H1 (cell line): ENCODE measurements around the gene PBX1. TPM values are rescaled to one million over a fixed set of nuclear protein-coding genes. Genes with fewer than 3 reads are reported as not detected.

Experiments used
- CTCF ChIA-PET: fragments of 300-600 bp; sonication (Branson Sonifier 250); formaldehyde crosslinking; loops from one replicate; lab custom pipeline; 2021; ENCODE audit not compliant: partially characterized antibody; lab: Charles Lee
- POLR2A ChIA-PET: fragments of 300-600 bp; sonication (Branson Sonifier 250); formaldehyde crosslinking; loops from one replicate; lab custom pipeline; 2021; ENCODE audit warnings: inconsistent platforms; ENCODE audit not compliant: partially characterized antibody; lab: Charles Lee
- DNase-seq, 2 experiments: peaks; one replicate each; pipeline versions ENCODE4 v3.0.0 to v3.0.0-alpha.2; 2010 to 2022; ENCODE audit warnings: low spot score in 2 of 2, low read depth in 1 of 2, mixed read lengths in 1 of 2
- FAIRE-seq: peaks from 2 replicates; lab custom pipeline; 2011; peaks lifted over from hg19 to GRCh38; lab: Jason Lieb, UNC
- H2AFZ ChIP-seq: 2 replicates; pipeline ENCODE4 v1.8.1; 2012; ENCODE audit warnings: low read length, inconsistent platforms
- H2AK5ac ChIP-seq: 2 replicates; pipeline ENCODE4 v1.6.1; 2013; ENCODE audit warnings: low read depth, low read length
- H2BK120ac ChIP-seq: replicated peaks from 2 replicates; pipeline ENCODE3; 2013; ENCODE audit warnings: low read depth, low read length, inconsistent platforms
- H2BK12ac ChIP-seq: 2 replicates; pipeline ENCODE4 v1.6.1; 2013; ENCODE audit warnings: low read depth, low read length
- H2BK15ac ChIP-seq: 2 replicates; pipeline ENCODE4 v1.6.1; 2013; ENCODE audit warnings: low read length
- H2BK20ac ChIP-seq: 2 replicates; pipeline ENCODE4 v1.6.1; 2013; ENCODE audit warnings: low read length
- H2BK5ac ChIP-seq: 2 replicates; pipeline ENCODE4 v1.6.1; 2013; ENCODE audit warnings: low read depth, low read length
- H3K14ac ChIP-seq: 2 replicates; pipeline ENCODE4 v1.6.1; 2013; ENCODE audit warnings: inconsistent platforms; ENCODE audit not compliant: insufficient read length
- H3K18ac ChIP-seq: 2 replicates; pipeline ENCODE4 v1.6.1; 2013; ENCODE audit warnings: low read length; ENCODE audit errors: extremely low read depth
- H3K23ac ChIP-seq: 2 replicates; pipeline ENCODE4 v1.6.1; 2013; ENCODE audit warnings: inconsistent platforms; ENCODE audit not compliant: insufficient read length
- H3K23me2 ChIP-seq: 2 replicates; pipeline ENCODE4 v1.6.1; 2013; ENCODE audit warnings: low read depth, low read length
- H3K27ac ChIP-seq: 2 replicates; pipeline ENCODE4 v1.6.1; 2011; ENCODE audit warnings: low read depth, low read length, inconsistent platforms
- H3K27me3 ChIP-seq, 4 experiments: replicated peaks in 1 of 4; 1 replicate in 1 of 4; 2 replicates in 3 of 4; pipeline versions ENCODE4 v1.6.1 to v1.8.1; 2011 to 2013; ENCODE audit warnings: low read length in 3 of 4, mild to moderate bottlenecking in 3 of 4, inconsistent platforms in 2 of 4, mixed read lengths in 2 of 4, moderate library complexity in 1 of 4; ENCODE audit not compliant: control insufficient read depth in 3 of 4, insufficient read depth in 3 of 4; ENCODE audit errors: extremely low read depth in 1 of 4
- H3K36me3 ChIP-seq, 4 experiments: 2 replicates each; pipeline versions ENCODE4 v1.6.1 to v1.8.1; 2011 to 2013; ENCODE audit warnings: mild to moderate bottlenecking in 4 of 4, low read length in 3 of 4, moderate library complexity in 2 of 4, control low read depth in 1 of 4, inconsistent platforms in 1 of 4; ENCODE audit not compliant: insufficient read depth in 4 of 4, control insufficient read depth in 2 of 4
- H3K4ac ChIP-seq: replicated peaks from 2 replicates; pipeline ENCODE3; 2013; ENCODE audit warnings: low read length, low read depth, mixed read lengths, inconsistent platforms; ENCODE audit not compliant: insufficient read length
- H3K4me1 ChIP-seq, 4 experiments: replicated peaks in 1 of 4; 1 replicate in 1 of 4; 2 replicates in 3 of 4; pipeline versions ENCODE4 v1.6.1 to v1.8.1; 2011 to 2013; ENCODE audit warnings: low read length in 3 of 4, inconsistent platforms in 2 of 4, mixed read lengths in 1 of 4; ENCODE audit not compliant: insufficient read depth in 4 of 4, control insufficient read depth in 3 of 4
- H3K4me2 ChIP-seq, 2 experiments: 2 replicates each; pipeline versions ENCODE4 v1.6.1 to v1.8.1; 2011 to 2013; ENCODE audit warnings: low read depth in 2 of 2, low read length in 2 of 2, control low read depth in 1 of 2, inconsistent platforms in 1 of 2, mild to moderate bottlenecking in 1 of 2; ENCODE audit not compliant: insufficient read depth in 1 of 2
- H3K4me3 ChIP-seq, 4 experiments: fragments of 200-600, 300-600 bp in 1 of 4; sonication (generic), shearing (Covaris generic), sonication (Bioruptor Twin) in 1 of 4; 2 replicates each; pipeline versions ENCODE4 v1.5.1 to v1.8.1; 2011 to 2016; ENCODE audit warnings: low read length in 4 of 4, low read depth in 3 of 4, control low read depth in 2 of 4, inconsistent platforms in 2 of 4, mild to moderate bottlenecking in 2 of 4, mixed read lengths in 1 of 4, moderate library complexity in 1 of 4; ENCODE audit not compliant: insufficient read depth in 2 of 4; ENCODE audit errors: extremely low read depth in 1 of 4
- H3K56ac ChIP-seq: replicated peaks from 2 replicates; pipeline ENCODE3; 2013; ENCODE audit warnings: low read depth, mild to moderate bottlenecking, mixed read lengths, low read length, inconsistent platforms; ENCODE audit not compliant: insufficient read length
- H3K79me1 ChIP-seq: 2 replicates; pipeline ENCODE4 v1.6.1; 2013; ENCODE audit warnings: low read depth, low read length, control low read depth
- H3K79me2 ChIP-seq, 2 experiments: 2 replicates each; pipeline versions ENCODE4 v1.6.1 to v1.8.1; 2012 to 2013; ENCODE audit warnings: low read length in 2 of 2, mild to moderate bottlenecking in 2 of 2, inconsistent platforms in 1 of 2; ENCODE audit not compliant: insufficient read depth in 2 of 2, control insufficient read depth in 1 of 2
- H3K9ac ChIP-seq, 4 experiments: replicated peaks in 1 of 4; 1 replicate in 1 of 4; 2 replicates in 3 of 4; pipeline versions ENCODE4 v1.6.1 to v1.8.1; 2011 to 2013; ENCODE audit warnings: low read depth in 3 of 4, low read length in 3 of 4, control low read depth in 2 of 4, mild to moderate bottlenecking in 2 of 4, moderate library complexity in 2 of 4, inconsistent platforms in 1 of 4; ENCODE audit errors: extremely low read depth in 1 of 4
- H3K9me3 ChIP-seq, 2 experiments: 2 replicates each; pipeline versions ENCODE4 v1.6.1 to v1.8.1; 2012 to 2013; ENCODE audit warnings: mild to moderate bottlenecking in 2 of 2, moderate library complexity in 2 of 2, control low read depth in 1 of 2, inconsistent platforms in 1 of 2, low read depth in 1 of 2, low read length in 1 of 2, mixed read lengths in 1 of 2; ENCODE audit not compliant: insufficient read depth in 2 of 2
- H4K20me1 ChIP-seq, 2 experiments: replicated peaks in 1 of 2; 2 replicates each; pipeline versions ENCODE3 to v1.8.1; 2011 to 2013; ENCODE audit warnings: inconsistent platforms in 2 of 2, low read length in 2 of 2, mild to moderate bottlenecking in 1 of 2; ENCODE audit not compliant: insufficient read depth in 2 of 2, control insufficient read depth in 1 of 2
- H4K5ac ChIP-seq: 2 replicates; pipeline ENCODE4 v1.6.1; 2013; ENCODE audit warnings: low read length, low read depth, mixed read lengths, inconsistent platforms; ENCODE audit not compliant: insufficient read length
- H4K8ac ChIP-seq: 2 replicates; pipeline ENCODE4 v1.8.0; 2013; ENCODE audit warnings: mild to moderate bottlenecking, moderate library complexity, low read length, inconsistent platforms; ENCODE audit not compliant: insufficient read depth; ENCODE audit errors: extremely low read depth
- H4K91ac ChIP-seq: replicated peaks from 2 replicates; pipeline ENCODE3; 2013; ENCODE audit warnings: low read length, mixed read lengths, inconsistent platforms; ENCODE audit not compliant: insufficient read length
- BRCA1 ChIP-seq: IDR thresholded peaks from 2 replicates; pipeline ENCODE4 v1.6.1; 2012; ENCODE audit warnings: low read depth, low read length, improper control_type of control experiment
- CEBPB ChIP-seq: IDR thresholded peaks from 2 replicates; pipeline ENCODE4 v1.6.1; 2012; ENCODE audit warnings: low read depth, low read length
- KDM5A ChIP-seq: fragments of 200-600 bp; IDR thresholded peaks from 2 replicates; pipeline ENCODE4 v1.7.1; 2012; ENCODE audit warnings: mild to moderate bottlenecking, low read length, inconsistent platforms, mixed read lengths
- ZNF274 ChIP-seq: IDR thresholded peaks from 2 replicates; pipeline ENCODE4 v1.7.0; 2012; ENCODE audit warnings: low read length, borderline replicate concordance; ENCODE audit errors: extremely low read depth
- WGBS, 2 experiments: shearing (Covaris generic) in 1 of 2; methylation state at CpG; one replicate each; pipeline versions ENCODE4 v1.1.6 to v1.1.7; 2013 to 2015; ENCODE audit warnings: low lambda C conversion rate in 2 of 2, mixed read lengths in 2 of 2, inconsistent platforms in 1 of 2, low coverage in 1 of 2, missing lambda C conversion rate in 1 of 2; ENCODE audit not compliant: insufficient replicate concordance in 2 of 2, insufficient coverage in 1 of 2, insufficient read length in 1 of 2; ENCODE audit errors: extremely low coverage in 1 of 2, missing lambda C conversion rate in 1 of 2; 5-methylcytosine and 5-hydroxymethylcytosine counted together
- polyA plus RNA-seq, 7 experiments: library from polyadenylated mRNA; depleted of rRNA in 3 of 7; stranded (reverse) in 5 of 7; unstranded in 2 of 7; fragments of >200 nt in 5 of 7; fragments of 200-250 nt in 2 of 7; gene quantifications; 1 replicate in 5 of 7; 2 replicates in 1 of 7; 4 replicates in 1 of 7; pipeline versions ENCODE4 v1.2.1 to v1.2.3, GENCODE V29; 2011 to 2013; ENCODE audit warnings: missing spikeins in 2 of 7, mixed read lengths in 2 of 7
- total RNA-seq: library from RNA; stranded (reverse); fragmentation: NEBNext Ultra II Directional; extraction: Animal tissue kit (Norgen Biotek cat#: 25700); gene quantifications from 2 replicates; pipeline ENCODE4 v1.2.1, GENCODE V29; 2021

PBX1 gene
- total and polyA plus RNA-seq, 2 of the 8 experiments (the other 6 are each of a cell fraction or from before 2014, with no cell fraction given), result 87.4 to 124 TPM

DNA sequence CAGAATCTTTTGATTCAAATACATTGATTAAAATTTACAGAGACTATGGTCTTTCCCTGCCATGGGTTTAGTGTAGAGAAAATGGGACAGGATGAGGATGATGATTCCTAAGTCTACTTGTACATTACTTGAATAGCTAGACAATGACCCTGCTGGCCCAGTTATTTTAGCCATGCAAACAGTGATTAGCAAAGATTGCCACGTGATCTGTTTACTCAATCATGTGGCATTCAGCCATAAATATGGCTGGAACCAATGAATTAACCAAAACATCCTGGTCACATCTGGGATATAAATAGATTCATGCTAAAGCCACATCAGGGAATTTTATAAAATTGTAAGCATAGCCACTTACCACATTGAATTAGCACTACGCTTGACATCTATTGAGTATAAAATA lies 167.3 kb downstream of the PBX1 start:
- Histone ChIP-seq H3K79me1 (peaks cover 9% of the 10 kb centered on the region; the same call in 1 of the 2 replicates), H3K9ac (no peak overlapping the region), H3K23ac (no peak overlapping the region), H4K8ac (no peak overlapping the region), H2BK120ac (no peak overlapping the region), H3K23me2 (no peaks in the 10 kb centered on the region), H3K4me1 (peaks cover 5 to 29% (median 15%) of the 10 kb centered on the region in 4 experiments), H3K4ac (no peak overlapping the region), H3K9me3 (no peaks in the 10 kb centered on the region), H2AFZ (no peak overlapping the region), H3K18ac (no peak overlapping the region), H4K20me1 (peaks cover 10 to 15% of the 10 kb centered on the region in 2 experiments), H4K5ac (no peak overlapping the region), H3K4me2 (no peak overlapping the region), H2BK20ac (no peak overlapping the region), H4K91ac (no peak overlapping the region), H3K4me3 (no peak overlapping the region), H3K14ac (no peak overlapping the region), H3K27me3 (no peaks in the 10 kb centered on the region), H2AK5ac (no peak overlapping the region), H3K36me3 (0 out of 8 replicates have a peak, but pooled peaks cover 0 to 2% (median 0%) of the 10 kb centered on the region in 4 experiments), H3K79me2 (peaks cover 3 to 96% of the 10 kb centered on the region in 2 experiments; a peak in 3 of 4 replicates), H3K56ac (no peak overlapping the region), H2BK12ac (no peak overlapping the region), H2BK5ac (no peak overlapping the region), H3K27ac (no peak overlapping the region), H2BK15ac (no peak overlapping the region)
- no peak for TF ChIP-seq CEBPB
- no peak for TF ChIP-seq ZNF274
- TF ChIP-seq BRCA1, result no peak
- TF ChIP-seq KDM5A, result no peak
- no peak for FAIRE-seq
- POLR2A ChIA-PET, result interaction anchor here (1.2 to 1.5 kb wide), 2 partner anchors 9 to 12 kb away, joined by 3 to 4 read pairs; no protein-coding TSS in a partner anchor
- CTCF ChIA-PET, result interaction anchor here (1.1 kb wide), 1 partner anchor 52 kb away, joined by 3 read pairs; no protein-coding TSS in a partner anchor
- no peak for DNase-seq
- 92% methylated on average over 2 of the region's 2 CpGs; no CpG with 5 or more reads in 1 of the 2 experiments for WGBS, 2 experiments
